Measurements from ENCODE around the gene GSS. TPM values are rescaled to one million over a fixed set of nuclear protein-coding genes. Genes with fewer than 3 reads are reported as not detected.
A peak's percentile ranks its signal among the peaks of the same experiment; 100 is the strongest.

Gene GSS
- total RNA-seq, 4 donors from 2014 or later, result 58.0 to 95.6 (median 84.6) TPM

DNA sequence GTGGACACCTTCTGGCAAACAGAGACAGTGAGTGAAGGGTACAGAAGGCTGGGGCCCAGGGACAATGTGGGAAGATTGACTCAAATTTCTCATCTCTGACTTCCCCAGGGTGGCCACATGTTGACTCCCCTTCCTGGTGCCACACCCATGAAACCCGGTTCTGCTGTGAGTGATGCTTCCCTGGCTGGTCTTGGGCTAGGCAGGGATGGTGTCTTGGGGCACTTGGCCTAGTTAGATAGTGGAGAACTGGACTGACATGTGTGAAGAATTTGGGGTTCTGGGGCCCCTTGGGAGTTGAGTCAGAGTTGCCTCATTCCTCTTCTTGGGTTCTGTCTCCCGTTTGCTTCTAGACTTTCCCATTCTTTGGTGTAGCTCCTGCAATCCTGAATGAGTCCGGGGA lies 34.2 kb downstream of the GSS start:
- TF ChIP-seq, protein P1, sequence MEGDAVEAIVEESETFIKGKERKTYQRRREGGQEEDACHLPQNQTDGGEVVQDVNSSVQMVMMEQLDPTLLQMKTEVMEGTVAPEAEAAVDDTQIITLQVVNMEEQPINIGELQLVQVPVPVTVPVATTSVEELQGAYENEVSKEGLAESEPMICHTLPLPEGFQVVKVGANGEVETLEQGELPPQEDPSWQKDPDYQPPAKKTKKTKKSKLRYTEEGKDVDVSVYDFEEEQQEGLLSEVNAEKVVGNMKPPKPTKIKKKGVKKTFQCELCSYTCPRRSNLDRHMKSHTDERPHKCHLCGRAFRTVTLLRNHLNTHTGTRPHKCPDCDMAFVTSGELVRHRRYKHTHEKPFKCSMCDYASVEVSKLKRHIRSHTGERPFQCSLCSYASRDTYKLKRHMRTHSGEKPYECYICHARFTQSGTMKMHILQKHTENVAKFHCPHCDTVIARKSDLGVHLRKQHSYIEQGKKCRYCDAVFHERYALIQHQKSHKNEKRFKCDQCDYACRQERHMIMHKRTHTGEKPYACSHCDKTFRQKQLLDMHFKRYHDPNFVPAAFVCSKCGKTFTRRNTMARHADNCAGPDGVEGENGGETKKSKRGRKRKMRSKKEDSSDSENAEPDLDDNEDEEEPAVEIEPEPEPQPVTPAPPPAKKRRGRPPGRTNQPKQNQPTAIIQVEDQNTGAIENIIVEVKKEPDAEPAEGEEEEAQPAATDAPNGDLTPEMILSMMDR (IDR thresholded peaks at IDR 0.05), result no peak
- TF ChIP-seq POLR2A (IDR thresholded peaks at IDR 0.05), result no peak
- Histone ChIP-seq H3K27me3 (no peaks in the 10 kb centered on the region), H3K4me3 (no peak overlapping the region), H3K9me3 (no peaks in the 10 kb centered on the region), H3K27ac (no peak overlapping the region), H3K36me3 (peaks cover 0 to 67% (median 5%) of the 10 kb centered on the region in 3 donors), H3K4me1 (peaks cover 0 to 6% (median 0%) of the 10 kb centered on the region in 4 donors)
- DNase-seq, result no peak

DNA sequence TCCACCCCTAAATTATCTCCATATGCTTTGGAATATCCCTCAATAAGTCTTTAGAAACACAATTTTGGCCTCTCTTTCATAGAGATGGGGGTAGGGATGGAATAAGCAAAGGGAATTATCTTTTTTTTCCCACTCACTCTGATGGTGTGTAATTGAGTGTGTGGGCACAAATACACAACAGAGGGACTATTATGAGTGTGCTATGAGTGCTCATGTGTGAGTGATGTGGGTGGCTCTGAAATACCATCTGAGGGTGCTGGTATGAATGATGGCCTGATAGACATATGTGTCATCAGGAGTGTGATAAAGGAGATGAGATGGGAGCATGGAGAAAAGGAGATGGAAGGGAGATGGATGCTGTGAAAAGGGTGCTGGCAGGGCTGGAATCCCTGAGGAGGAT lies 35.6 kb downstream of the GSS start:
- Histone ChIP-seq H3K27me3 (no peaks in the 10 kb centered on the region), H3K27ac (no peak overlapping the region), H3K36me3 (peaks cover 0 to 54% (median 5%) of the 10 kb centered on the region in 3 donors), H3K4me3 (no peak overlapping the region), H3K9me3 (no peaks in the 10 kb centered on the region), H3K4me1 (peaks cover 0 to 6% (median 3%) of the 10 kb centered on the region in 4 donors)
- no peak for TF ChIP-seq POLR2A (IDR thresholded peaks at IDR 0.05)
- no peak for DNase-seq

DNA sequence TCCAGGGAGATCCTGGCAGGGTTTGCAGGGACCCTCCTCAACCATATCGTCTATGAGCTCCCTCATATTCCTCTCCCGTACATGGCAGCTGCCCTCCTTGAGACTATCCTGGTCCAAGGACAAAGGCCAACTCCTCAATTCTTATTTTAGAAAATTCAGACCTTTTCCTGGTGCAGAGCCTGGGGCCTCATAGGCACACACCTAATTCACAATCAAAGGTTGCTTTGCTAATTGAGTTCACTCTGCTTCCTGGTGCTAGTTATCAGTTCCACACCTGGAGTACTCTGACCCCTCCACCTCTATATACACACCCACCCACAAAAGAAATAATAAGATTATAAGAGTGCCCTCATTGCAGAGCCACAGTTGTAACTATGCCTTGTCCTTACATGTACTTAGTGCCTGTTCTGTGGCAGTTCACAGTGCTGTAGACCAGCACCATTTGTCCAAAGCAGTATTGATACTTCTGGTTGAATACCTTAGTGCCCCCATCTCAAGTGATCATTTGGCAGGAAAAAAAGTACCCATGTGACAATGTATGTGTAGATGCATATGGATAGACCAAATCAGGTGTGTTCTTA lies 38.7 kb downstream of the GSS start:
- peak overlapping the region in 3 of 4 donors; percentile 43 to 86 (median 68) for H3K27ac ChIP-seq
- no peaks in the 10 kb centered on the region for H3K27me3 ChIP-seq
- H3K4me1 ChIP-seq, result peaks cover 0 to 21% (median 3%) of the 10 kb centered on the region in 4 donors
- H3K9me3 ChIP-seq, result no peaks in the 10 kb centered on the region
- H3K4me3 ChIP-seq, result no peak overlapping the region
- peaks cover 0 to 27% (median 0%) of the 10 kb centered on the region in 3 donors for H3K36me3 ChIP-seq
- peak; percentile 50 to 80 for TF ChIP-seq POLR2A (IDR thresholded peaks at IDR 0.05)
- TF ChIP-seq, protein P1 (IDR thresholded peaks at IDR 0.05), result no peak
- DNase-seq, result peak in 1 of 3 donors; percentile 57

DNA sequence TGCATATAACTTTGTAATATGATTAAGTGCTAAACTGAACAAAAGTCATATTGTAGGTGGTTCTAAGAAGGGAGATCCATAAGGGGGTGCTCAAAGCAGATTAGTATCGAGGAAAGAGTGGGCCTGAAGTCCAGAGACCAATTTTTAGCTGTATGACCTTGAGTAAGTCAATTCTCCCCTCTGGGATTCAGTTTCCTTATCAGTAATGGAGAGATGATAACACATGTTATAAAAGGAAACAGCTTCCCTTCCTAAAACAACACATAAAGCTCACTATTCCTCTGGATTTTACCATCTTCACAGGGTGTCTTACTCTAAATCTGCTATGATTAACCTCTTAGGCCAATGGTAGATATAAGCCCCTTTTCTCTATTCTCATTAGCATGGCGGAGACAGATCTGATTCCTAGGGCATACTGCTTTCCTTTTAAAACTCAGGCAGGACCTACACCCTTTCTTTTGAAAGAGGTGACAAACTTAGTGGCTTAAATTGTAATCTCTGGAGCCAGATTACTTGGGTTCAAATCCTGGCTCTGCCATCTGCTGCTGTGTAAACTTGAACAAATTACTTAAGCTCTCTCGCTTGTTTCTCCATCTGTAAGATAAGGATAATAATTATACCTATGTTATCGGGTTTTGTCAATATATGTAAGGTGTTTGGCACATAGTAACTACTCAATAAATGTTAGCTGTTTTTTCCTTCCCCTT lies 39.7 kb downstream of the GSS start:
- no peak for TF ChIP-seq POLR2A (IDR thresholded peaks at IDR 0.05)
- TF ChIP-seq, protein P1 (IDR thresholded peaks at IDR 0.05), result no peak
- Histone ChIP-seq H3K27ac (peak overlapping the region in 3 of 4 donors; percentile 43 to 86 (median 68)), H3K4me3 (no peak overlapping the region), H3K9me3 (no peaks in the 10 kb centered on the region), H3K27me3 (no peaks in the 10 kb centered on the region), H3K36me3 (peaks cover 0 to 18% (median 0%) of the 10 kb centered on the region in 3 donors), H3K4me1 (peaks cover 0 to 21% (median 3%) of the 10 kb centered on the region in 4 donors)
- DNase-seq, result no peak

DNA sequence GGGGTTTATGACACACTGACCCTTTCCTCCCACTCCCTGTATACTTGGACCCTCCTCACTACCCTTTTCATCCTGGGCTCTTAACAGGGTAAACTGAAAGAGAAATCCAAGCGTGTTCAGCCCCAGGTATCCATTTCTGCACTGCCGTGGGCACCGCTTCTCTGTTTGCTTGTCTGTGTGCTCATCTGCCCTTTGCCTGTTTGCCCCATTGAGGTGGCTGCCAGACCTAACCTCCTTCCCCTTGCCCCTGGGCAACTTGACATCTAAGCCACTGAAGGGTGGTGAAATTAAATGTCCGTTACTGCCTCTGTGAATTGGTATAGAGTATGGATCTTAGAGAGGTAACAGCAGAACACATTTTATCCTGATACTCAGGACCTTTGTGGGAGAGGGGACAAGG lies 40.5 kb downstream of the GSS start:
- no peak overlapping the region for H3K4me3 ChIP-seq
- DNase-seq, result no peak

More for the DNA sequence above, 40.5 kb downstream of the GSS start:
- Histone ChIP-seq H3K9me3 (no peaks in the 10 kb centered on the region), H3K36me3 (peaks cover 0 to 10% (median 0%) of the 10 kb centered on the region in 3 donors), H3K27me3 (no peaks in the 10 kb centered on the region), H3K27ac (peak overlapping the region in 3 of 4 donors; percentile 43 to 86 (median 68)), H3K4me1 (peaks cover 0 to 21% (median 3%) of the 10 kb centered on the region in 4 donors)
- TF ChIP-seq POLR2A (IDR thresholded peaks at IDR 0.05), result no peak
- TF ChIP-seq, protein P1 (IDR thresholded peaks at IDR 0.05), result no peak

Measured in Peyer's patch (tissue), 4 donors.